NCI-H446 (cell line): ENCODE results near the gene INS.

ENCODE experiments used
- DNase-seq, 2 experiments: peaks; one replicate each; lab custom pipeline; 2025; lab: John Stamatoyannopoulos, UW

Gene INS

GRCh38 chr11:2160736-2161259, at the start of gene INS:
INS (minus strand) TSS chr11:2161209; CDS start chr11:2160971, 238 bp downstream.
- DNase-seq, result no peak

GRCh38 chr11:2210366-2211112, 49.5 kb upstream of the INS start:
- no peak for DNase-seq

GRCh38 chr11:2209900-2210321, 48.9 kb upstream of the INS start:
- no peak for DNase-seq

- no peak for DNase-seq
Measured at GRCh38 chr11:2209370-2209801, 48.4 kb upstream of the INS start.

- no peak for DNase-seq
Measured at GRCh38 chr11:2208691-2209369, 47.8 kb upstream of the INS start.

- DNase-seq, result no peak
Measured at GRCh38 chr11:2207773-2208621, 47.0 kb upstream of the INS start.

- no peak for DNase-seq
Measured at GRCh38 chr11:2207212-2207611, 46.2 kb upstream of the INS start.

- no peak for DNase-seq
Measured at GRCh38 chr11:2205981-2206690, 45.1 kb upstream of the INS start.

- no peak for DNase-seq
Measured at GRCh38 chr11:2205214-2205720, 44.3 kb upstream of the INS start.

- no peak for DNase-seq
Measured at GRCh38 chr11:2204361-2205213, 43.6 kb upstream of the INS start.

- no peak for DNase-seq
Measured at GRCh38 chr11:2203440-2204259, 42.6 kb upstream of the INS start.

GRCh38 chr11:2202900-2203439, 42.0 kb upstream of the INS start:
- DNase-seq, result no peak

GRCh38 chr11:2202071-2202899, 41.3 kb upstream of the INS start:
- DNase-seq, result no peak

GRCh38 chr11:2201542-2201941, 40.5 kb upstream of the INS start:
- no peak for DNase-seq

GRCh38 chr11:2200957-2201519, 40.0 kb upstream of the INS start:
- no peak for DNase-seq

- DNase-seq, result no peak
Measured at GRCh38 chr11:2200536-2200935, 39.5 kb upstream of the INS start.

- no peak for DNase-seq
Measured at GRCh38 chr11:2199466-2200341, 38.7 kb upstream of the INS start.
